Activated CD8-positive, alpha-beta memory T cell treated with anti-CD3 and anti-CD28 coated beads, Interleukin-2, amount 50 U/mL, for 1 hour (primary cell): ENCODE data around the gene SLC36A4.
"Not testable (repeated sequence)": the region's sequence is repeated elsewhere in the genome, so short reads cannot be mapped to it uniquely, and the experiment has no call there.

Source experiments
- DNase-seq: peaks from one replicate; pipeline ENCODE4 v3.0.0-alpha.2; 2020; ENCODE audit errors: extremely low read depth

The SLC36A4 gene

GRCh38 chr11:93194673-93195291 lies 3.0 kb downstream of the SLC36A4 start:
- DNase-seq, result no peak

- DNase-seq, result no peak
These were observed 4.1 kb downstream of the SLC36A4 start for GRCh38 chr11:93193731-93194130.

- no peak for DNase-seq
These were observed 5.6 kb downstream of the SLC36A4 start for GRCh38 chr11:93192163-93192562.

GRCh38 chr11:93189462-93189861 lies 8.3 kb downstream of the SLC36A4 start:
- DNase-seq, result no peak

- DNase-seq, result no peak
These were observed 9.1 kb downstream of the SLC36A4 start for GRCh38 chr11:93188726-93189125.

GRCh38 chr11:93187290-93187689 lies 10.5 kb downstream of the SLC36A4 start:
- no peak for DNase-seq

- DNase-seq, result not testable (repeated sequence)
These were observed 19.9 kb downstream of the SLC36A4 start for GRCh38 chr11:93177891-93178290.

GRCh38 chr11:93169950-93170561 lies 27.7 kb downstream of the SLC36A4 start:
- no peak for DNase-seq

- DNase-seq, result no peak
These were observed 28.6 kb downstream of the SLC36A4 start for GRCh38 chr11:93169143-93169542.

GRCh38 chr11:93166862-93167261 lies 30.9 kb downstream of the SLC36A4 start:
- DNase-seq, result no peak

GRCh38 chr11:93166194-93166593 lies 31.6 kb downstream of the SLC36A4 start:
- DNase-seq, result no peak

GRCh38 chr11:93160808-93161207 lies 37.0 kb downstream of the SLC36A4 start:
- DNase-seq, result no peak

- DNase-seq, result no peak
These were observed 37.6 kb downstream of the SLC36A4 start for GRCh38 chr11:93160156-93160555.

- no peak for DNase-seq
These were observed 38.1 kb downstream of the SLC36A4 start for GRCh38 chr11:93159721-93160120.

GRCh38 chr11:93155738-93156137 lies 42.1 kb downstream of the SLC36A4 start:
- no peak for DNase-seq

- no peak for DNase-seq
These were observed 52.3 kb downstream of the SLC36A4 start for GRCh38 chr11:93145390-93145915.

GRCh38 chr11:93143800-93144199 lies 54.0 kb downstream of the SLC36A4 start:
- DNase-seq, result no peak

GRCh38 chr11:93143186-93143585 lies 54.6 kb downstream of the SLC36A4 start:
- DNase-seq, result no peak

- DNase-seq, result no peak
These were observed 64.2 kb downstream of the SLC36A4 start for GRCh38 chr11:93133488-93134109.

GRCh38 chr11:93132836-93133235 lies 65.0 kb downstream of the SLC36A4 start:
- no peak for DNase-seq

GRCh38 chr11:93131709-93132108 lies 66.1 kb downstream of the SLC36A4 start:
- DNase-seq, result no peak

- no peak for DNase-seq
These were observed 69.2 kb downstream of the SLC36A4 start for GRCh38 chr11:93128574-93128973.

- no peak for DNase-seq
These were observed 74.4 kb downstream of the SLC36A4 start for GRCh38 chr11:93123351-93123898.
